ENCODE data around the gene RAB19. TPM values are rescaled to one million over a fixed set of nuclear protein-coding genes. Genes with fewer than 3 reads are reported as not detected.

RAB19 gene
- total RNA-seq, 1 experiment from 2014 or later = 10.8 TPM

DNA sequence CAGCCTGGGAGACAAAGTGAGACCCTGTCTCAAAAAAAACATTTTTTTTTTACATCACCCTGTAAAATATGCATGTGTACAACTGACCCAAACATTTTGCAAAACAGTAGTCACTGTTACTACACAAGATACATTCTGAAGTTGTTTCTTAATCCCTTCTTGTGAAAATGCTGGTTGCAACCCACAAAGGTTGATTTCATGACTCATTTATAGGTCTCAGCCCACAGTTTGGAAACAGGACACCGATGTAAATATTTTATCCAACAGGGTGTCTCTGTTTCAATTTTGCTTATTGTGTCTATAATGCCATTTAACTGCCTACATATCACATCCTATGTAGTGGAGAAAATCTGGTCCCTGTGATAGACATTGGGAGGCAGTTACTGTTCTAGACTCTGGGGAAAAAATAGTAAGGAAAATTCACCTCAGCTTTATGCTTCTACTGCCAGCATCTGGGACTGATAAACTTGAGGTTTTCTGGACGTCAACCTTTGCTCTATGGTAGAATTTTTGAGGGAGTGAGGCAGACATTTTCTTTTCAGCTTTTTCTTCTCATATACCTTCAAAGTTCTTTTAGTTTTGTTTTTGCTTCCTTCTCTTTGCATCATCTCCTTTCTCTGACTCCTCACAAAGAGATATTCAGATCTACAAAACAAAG, 1.6 kb upstream of the RAB19 start:
- POLR2A ChIA-PET = no interaction called here
- ATAC-seq (no peak), DNase-seq (ENCODE audit: low spot score) (no peak)
- Mint-ChIP-seq H3K9me3 (0 out of 2 replicates have a peak, but pooled peaks cover under 1% of the 10 kb centered on the region), H3K4me3 (peak overlapping the region; percentile 2; the same call in 1 of the 2 replicates), H3K36me3 (peaks cover 3% of the 10 kb centered on the region), H3K27me3 (ENCODE audit: low read depth) (no peaks in the 10 kb centered on the region), H3K27ac (peak overlapping the region; percentile 27; the same call in 1 of the 2 replicates), H3K4me1 (peaks cover 34% of the 10 kb centered on the region)
- CTCF ChIA-PET = interaction anchor here (0.8 kb wide), 1 partner anchor 11 kb away, joined by 3 read pairs; no protein-coding TSS in a partner anchor
- TF ChIP-seq STAT6 (CRISPR knock-in tag; conservative IDR thresholded peaks at IDR 0.05; ENCODE audit: low read depth) = no peak
- no peak for TF ChIP-seq CREB1 (CRISPR knock-in tag; IDR thresholded peaks at IDR 0.05)
- no peak for TF ChIP-seq MYBL2 (CRISPR knock-in tag; IDR thresholded peaks at IDR 0.05)
- TF ChIP-seq, protein P1, sequence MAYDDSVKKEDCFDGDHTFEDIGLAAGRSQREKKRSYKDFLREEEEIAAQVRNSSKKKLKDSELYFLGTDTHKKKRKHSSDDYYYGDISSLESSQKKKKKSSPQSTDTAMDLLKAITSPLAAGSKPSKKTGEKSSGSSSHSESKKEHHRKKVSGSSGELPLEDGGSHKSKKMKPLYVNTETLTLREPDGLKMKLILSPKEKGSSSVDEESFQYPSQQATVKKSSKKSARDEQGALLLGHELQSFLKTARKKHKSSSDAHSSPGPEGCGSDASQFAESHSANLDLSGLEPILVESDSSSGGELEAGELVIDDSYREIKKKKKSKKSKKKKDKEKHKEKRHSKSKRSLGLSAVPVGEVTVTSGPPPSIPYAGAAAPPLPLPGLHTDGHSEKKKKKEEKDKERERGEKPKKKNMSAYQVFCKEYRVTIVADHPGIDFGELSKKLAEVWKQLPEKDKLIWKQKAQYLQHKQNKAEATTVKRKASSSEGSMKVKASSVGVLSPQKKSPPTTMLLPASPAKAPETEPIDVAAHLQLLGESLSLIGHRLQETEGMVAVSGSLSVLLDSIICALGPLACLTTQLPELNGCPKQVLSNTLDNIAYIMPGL (CRISPR knock-in tag; IDR thresholded peaks at IDR 0.05) = no peak
- TF ChIP-seq, protein P2, sequence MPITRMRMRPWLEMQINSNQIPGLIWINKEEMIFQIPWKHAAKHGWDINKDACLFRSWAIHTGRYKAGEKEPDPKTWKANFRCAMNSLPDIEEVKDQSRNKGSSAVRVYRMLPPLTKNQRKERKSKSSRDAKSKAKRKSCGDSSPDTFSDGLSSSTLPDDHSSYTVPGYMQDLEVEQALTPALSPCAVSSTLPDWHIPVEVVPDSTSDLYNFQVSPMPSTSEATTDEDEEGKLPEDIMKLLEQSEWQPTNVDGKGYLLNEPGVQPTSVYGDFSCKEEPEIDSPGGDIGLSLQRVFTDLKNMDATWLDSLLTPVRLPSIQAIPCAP (CRISPR knock-in tag; IDR thresholded peaks at IDR 0.05) = no peak
- TF ChIP-seq, protein P3, sequence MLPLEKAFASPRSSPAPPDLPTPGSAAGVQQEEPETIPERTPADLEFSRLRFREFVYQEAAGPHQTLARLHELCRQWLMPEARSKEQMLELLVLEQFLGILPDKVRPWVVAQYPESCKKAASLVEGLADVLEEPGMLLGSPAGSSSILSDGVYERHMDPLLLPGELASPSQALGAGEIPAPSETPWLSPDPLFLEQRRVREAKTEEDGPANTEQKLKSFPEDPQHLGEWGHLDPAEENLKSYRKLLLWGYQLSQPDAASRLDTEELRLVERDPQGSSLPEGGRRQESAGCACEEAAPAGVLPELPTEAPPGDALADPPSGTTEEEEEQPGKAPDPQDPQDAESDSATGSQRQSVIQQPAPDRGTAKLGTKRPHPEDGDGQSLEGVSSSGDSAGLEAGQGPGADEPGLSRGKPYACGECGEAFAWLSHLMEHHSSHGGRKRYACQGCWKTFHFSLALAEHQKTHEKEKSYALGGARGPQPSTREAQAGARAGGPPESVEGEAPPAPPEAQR (CRISPR knock-in tag; IDR thresholded peaks at IDR 0.05) = no peak
- no peak for TF ChIP-seq PRRX2 (CRISPR knock-in tag; IDR thresholded peaks at IDR 0.05)
- TF ChIP-seq SP1 (CRISPR knock-in tag; conservative IDR thresholded peaks at IDR 0.05) = no peak
- TF ChIP-seq SMAD3 (CRISPR knock-in tag; IDR thresholded peaks at IDR 0.05; ENCODE audit: borderline replicate concordance) = no peak
- TF ChIP-seq, protein P4, sequence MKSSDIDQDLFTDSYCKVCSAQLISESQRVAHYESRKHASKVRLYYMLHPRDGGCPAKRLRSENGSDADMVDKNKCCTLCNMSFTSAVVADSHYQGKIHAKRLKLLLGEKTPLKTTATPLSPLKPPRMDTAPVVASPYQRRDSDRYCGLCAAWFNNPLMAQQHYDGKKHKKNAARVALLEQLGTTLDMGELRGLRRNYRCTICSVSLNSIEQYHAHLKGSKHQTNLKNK (CRISPR knock-in tag; IDR thresholded peaks at IDR 0.05) = no peak
- TF ChIP-seq ZBTB21 (CRISPR knock-in tag; IDR thresholded peaks at IDR 0.05; ENCODE audit: borderline replicate concordance) = no peak
- TF ChIP-seq, protein P5, sequence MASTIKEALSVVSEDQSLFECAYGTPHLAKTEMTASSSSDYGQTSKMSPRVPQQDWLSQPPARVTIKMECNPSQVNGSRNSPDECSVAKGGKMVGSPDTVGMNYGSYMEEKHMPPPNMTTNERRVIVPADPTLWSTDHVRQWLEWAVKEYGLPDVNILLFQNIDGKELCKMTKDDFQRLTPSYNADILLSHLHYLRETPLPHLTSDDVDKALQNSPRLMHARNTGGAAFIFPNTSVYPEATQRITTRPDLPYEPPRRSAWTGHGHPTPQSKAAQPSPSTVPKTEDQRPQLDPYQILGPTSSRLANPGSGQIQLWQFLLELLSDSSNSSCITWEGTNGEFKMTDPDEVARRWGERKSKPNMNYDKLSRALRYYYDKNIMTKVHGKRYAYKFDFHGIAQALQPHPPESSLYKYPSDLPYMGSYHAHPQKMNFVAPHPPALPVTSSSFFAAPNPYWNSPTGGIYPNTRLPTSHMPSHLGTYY (CRISPR knock-in tag; IDR thresholded peaks at IDR 0.05) = no peak
- no peak for TF ChIP-seq FOXP1 (CRISPR knock-in tag; IDR thresholded peaks at IDR 0.05; ENCODE audit: borderline replicate concordance)
- TF ChIP-seq HMGA2 (CRISPR knock-in tag; IDR thresholded peaks at IDR 0.05) = no peak
- no peak for TF ChIP-seq FOXP4 (CRISPR knock-in tag; IDR thresholded peaks at IDR 0.05)
